ENCODE data around the gene GATB.

GRCh38 chr4:151760002-151760401, 805 bp downstream of the GATB start:
- TF ChIP-seq, protein P1, sequence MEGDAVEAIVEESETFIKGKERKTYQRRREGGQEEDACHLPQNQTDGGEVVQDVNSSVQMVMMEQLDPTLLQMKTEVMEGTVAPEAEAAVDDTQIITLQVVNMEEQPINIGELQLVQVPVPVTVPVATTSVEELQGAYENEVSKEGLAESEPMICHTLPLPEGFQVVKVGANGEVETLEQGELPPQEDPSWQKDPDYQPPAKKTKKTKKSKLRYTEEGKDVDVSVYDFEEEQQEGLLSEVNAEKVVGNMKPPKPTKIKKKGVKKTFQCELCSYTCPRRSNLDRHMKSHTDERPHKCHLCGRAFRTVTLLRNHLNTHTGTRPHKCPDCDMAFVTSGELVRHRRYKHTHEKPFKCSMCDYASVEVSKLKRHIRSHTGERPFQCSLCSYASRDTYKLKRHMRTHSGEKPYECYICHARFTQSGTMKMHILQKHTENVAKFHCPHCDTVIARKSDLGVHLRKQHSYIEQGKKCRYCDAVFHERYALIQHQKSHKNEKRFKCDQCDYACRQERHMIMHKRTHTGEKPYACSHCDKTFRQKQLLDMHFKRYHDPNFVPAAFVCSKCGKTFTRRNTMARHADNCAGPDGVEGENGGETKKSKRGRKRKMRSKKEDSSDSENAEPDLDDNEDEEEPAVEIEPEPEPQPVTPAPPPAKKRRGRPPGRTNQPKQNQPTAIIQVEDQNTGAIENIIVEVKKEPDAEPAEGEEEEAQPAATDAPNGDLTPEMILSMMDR (IDR thresholded peaks at IDR 0.05 in 4 of 5, conservative IDR thresholded peaks at IDR 0.05 in 1 of 5): no peak
- no peak for TF ChIP-seq POLR2A (IDR thresholded peaks at IDR 0.05)

Measured in gastrocnemius medialis (tissue), 4 donors.